GM21423 (cell line): ENCODE data around the gene FRMD3.
A peak's percentile ranks its signal among the peaks of the same experiment; 100 is the strongest.
"Not testable (repeated sequence)": the region's sequence is repeated elsewhere in the genome, so short reads cannot be mapped to it uniquely, and the experiment has no call there.

Experiments used
- ATAC-seq: cut with Tn5 transposase; IDR thresholded peaks from one replicate; pipeline ENCODE4 v1.9.1; 2021; ENCODE audit warnings: mild to moderate bottlenecking, moderate library complexity; ENCODE audit not compliant: unreplicated experiment

The FRMD3 gene

DNA sequence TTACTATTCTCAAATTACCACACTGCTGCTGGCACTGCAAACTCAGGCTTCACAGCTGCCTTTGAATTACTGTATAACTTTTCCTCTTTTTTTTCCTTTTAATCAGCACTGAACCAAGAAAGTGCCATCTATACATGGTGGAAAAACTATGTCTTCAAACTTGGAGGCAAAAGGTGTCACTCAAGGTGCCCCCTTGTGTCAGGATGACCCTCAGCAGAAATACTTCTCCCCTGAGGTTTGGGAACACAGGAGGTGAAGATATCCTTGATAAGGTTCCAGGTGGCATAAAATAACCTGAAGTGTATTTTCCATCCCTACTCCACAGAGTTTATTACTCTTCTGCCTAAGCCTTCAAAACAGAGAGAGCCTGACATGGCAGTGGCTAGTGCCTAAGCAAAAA lies 14.5 kb downstream of the FRMD3 start:
- no peak for ATAC-seq

GRCh38 chr9:83521411-83521810 lies 16.8 kb downstream of the FRMD3 start:
- no peak for ATAC-seq

DNA sequence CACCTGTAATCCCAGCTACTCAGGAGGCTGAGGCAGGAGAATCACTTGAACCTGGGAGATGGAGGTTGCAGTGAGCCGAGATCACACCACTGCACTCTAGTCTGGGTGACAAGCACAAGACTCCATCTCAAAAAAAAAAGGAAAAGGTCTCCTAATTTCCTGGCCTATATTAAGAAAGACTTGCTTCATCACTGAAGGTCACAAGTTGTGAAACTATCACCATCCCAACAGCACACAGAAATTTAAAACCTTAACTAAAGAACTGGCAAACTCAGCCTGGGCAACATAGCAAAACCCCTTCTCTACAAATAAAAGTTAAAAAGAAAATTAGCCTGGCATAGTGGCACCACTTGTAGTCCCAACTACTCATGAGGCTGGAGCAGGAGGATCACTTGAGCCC lies 17.2 kb downstream of the FRMD3 start:
- no peak for ATAC-seq

GRCh38 chr9:83520292-83520691 lies 17.9 kb downstream of the FRMD3 start:
- no peak for ATAC-seq

- ATAC-seq, result not testable (repeated sequence)
Observed at GRCh38 chr9:83517980-83518379, 20.2 kb downstream of the FRMD3 start.

DNA sequence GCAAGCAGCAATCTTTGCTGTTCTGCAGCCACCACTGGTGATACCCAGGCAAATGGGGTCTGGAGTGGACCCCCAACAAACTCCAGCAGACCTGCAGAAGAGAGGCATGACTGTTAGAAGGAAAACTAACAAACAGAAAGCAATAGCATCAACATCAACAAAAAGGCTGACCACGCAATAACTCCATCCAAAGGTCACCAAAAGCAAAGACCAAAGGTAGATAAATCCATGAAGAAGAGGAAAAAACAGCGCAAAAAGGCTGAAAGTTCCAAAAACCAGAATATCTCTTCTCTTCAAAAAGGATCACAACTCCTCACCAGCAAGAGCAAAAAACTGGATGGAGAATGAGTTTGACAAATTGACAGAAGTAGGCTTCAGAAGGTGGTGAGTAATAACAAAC lies 23.4 kb downstream of the FRMD3 start:
- no peak for ATAC-seq

DNA sequence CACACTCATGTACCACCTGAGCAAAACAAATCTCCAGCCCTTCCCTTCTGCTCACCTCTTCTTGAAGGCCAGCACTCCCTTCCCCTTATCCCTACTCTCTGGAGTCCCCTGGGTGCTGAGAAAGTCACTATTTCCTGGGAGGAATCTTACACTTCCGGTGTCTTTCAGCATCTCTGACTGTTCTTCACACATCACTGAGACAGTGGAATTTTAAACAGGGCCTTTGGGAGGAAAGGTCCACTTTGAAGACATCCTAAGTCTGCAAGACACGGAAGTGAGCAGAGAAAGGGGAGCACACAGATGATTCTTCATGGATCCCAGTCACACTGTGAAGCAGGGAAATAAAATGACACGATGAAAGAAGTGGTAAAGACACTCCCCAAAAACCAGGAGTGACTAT lies 25.6 kb downstream of the FRMD3 start:
- no peak for ATAC-seq

DNA sequence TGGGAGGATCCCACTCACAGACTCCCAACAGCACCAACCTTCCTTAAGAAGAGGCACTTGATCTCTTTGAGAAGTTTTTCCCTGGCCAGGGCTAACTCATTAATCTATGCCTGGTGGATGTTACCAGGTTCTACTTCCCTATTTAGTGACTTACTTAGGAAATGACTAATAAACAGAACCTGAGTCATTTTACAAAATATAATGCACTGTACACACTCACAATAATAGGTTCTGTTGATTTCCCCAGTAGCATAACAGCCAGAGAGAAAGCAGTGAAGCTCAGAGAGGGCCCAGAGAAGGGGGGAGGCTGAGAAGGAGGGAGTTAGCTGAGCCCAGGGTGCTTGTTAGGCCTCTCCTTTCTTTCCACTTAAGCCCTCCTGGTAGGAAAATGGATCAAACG lies 27.1 kb downstream of the FRMD3 start:
- peak; percentile 95 for ATAC-seq

GRCh38 chr9:83509402-83509801 lies 28.8 kb downstream of the FRMD3 start:
- ATAC-seq, result no peak

- no peak for ATAC-seq
Observed at GRCh38 chr9:83508067-83508466, 30.1 kb downstream of the FRMD3 start.

DNA sequence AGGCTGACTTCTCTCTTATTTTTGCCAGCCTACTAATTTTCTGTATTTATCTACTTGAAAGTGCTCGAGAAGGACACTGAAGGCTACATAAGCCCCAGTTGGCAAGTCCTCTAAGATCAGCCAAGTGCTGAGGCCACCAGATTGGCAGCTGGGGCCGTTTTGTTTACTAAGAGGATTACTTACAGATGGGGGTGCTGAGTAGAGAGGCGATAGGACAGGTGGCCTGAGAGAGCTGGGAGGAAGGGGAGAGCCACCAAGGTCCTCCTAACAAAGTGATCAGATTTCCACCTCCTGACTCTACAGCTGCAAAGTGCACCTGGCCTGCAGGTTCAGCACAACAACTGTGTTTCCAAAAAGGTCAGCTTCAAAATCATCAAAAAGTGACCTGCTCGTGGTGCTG lies 32.9 kb downstream of the FRMD3 start:
- ATAC-seq, result no peak

DNA sequence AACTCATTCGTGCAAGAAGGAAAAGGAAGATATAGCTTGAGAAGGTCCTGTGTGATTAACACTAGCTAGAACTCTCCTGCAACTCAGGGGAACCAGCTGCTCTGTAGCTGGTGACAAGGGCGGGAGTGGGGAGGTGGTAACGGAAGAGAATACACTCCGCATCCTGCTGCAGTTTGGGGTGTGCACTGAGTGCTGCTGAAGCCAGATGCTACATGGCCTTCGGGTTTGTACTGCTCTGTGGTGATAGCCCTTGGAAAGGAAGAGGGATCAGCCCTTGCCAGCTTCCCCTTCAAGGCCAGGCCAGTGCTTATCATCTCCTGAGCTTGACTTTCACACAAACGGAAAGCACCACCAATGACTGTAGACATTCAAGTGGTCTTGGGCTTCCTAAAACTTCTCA lies 34.3 kb downstream of the FRMD3 start:
- no peak for ATAC-seq

- ATAC-seq, result no peak
Observed at GRCh38 chr9:83501565-83501964, 36.6 kb downstream of the FRMD3 start.

DNA sequence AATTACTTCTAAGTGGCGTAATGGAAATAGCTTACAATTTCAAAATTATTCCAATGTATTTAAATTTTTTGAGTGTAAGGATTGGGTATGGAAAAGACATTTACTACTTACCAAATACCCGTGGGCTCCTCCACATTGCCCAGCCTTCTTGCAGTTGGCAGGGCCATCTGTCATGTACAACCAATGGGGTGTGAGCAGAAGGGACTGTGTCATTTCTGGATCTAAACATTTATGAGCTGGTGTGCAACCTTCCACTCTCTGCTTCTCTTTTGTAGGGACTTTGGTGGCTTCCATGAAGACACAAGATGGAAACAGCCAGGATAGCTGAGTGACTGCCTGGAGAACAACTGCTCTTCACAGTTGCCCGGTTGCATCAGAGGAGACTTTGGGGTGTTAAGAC lies 40.8 kb downstream of the FRMD3 start:
- no peak for ATAC-seq

- ATAC-seq, result no peak
Observed at GRCh38 chr9:83491995-83492394, 46.2 kb downstream of the FRMD3 start.

- no peak for ATAC-seq
Observed at GRCh38 chr9:83491413-83491812, 46.8 kb downstream of the FRMD3 start.

DNA sequence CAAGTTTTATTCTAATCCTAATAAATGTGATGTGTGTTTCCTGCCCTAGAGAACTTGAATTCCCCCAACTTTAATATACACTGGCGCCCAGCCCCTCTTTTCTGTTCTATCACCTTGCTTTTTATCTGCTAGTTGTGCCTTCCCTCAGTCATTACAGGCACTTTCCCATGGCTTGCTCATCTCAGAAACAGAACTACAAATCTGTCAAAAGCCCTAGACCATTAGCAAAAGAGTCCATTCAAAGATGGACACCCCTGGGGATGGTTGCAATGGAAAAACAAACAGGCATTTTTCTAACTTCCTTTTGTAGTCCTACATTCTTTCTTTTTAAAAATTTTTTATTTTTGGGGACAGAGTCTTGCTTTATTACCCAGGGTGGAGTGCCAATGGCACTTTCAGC lies 48.2 kb downstream of the FRMD3 start:
- ATAC-seq, result no peak

- ATAC-seq, result no peak
Observed at GRCh38 chr9:83484990-83485389, 53.2 kb downstream of the FRMD3 start.

- ATAC-seq, result no peak
Observed at GRCh38 chr9:83483223-83483622, 55.0 kb downstream of the FRMD3 start.

DNA sequence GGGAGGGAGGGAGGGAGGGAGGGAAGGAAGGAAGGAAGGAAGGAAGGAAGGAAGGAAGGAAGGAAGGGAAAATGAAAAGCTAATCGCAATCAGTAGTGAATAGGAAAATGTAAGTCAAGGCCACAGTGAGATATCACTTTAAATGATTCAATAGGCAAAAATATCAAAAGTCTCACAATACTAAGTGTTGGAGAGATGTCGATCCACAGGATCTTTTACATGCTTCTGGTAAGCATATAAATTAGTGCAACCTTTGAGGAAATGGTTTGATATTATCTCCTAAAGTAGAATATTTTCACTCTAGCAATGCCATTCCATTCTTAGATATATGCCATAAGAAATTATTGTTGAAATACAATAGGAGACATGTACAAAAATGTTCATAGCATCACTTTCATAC lies 58.4 kb downstream of the FRMD3 start:
- ATAC-seq, result no peak

- ATAC-seq, result no peak
Observed at GRCh38 chr9:83477571-83477970, 60.6 kb downstream of the FRMD3 start.

DNA sequence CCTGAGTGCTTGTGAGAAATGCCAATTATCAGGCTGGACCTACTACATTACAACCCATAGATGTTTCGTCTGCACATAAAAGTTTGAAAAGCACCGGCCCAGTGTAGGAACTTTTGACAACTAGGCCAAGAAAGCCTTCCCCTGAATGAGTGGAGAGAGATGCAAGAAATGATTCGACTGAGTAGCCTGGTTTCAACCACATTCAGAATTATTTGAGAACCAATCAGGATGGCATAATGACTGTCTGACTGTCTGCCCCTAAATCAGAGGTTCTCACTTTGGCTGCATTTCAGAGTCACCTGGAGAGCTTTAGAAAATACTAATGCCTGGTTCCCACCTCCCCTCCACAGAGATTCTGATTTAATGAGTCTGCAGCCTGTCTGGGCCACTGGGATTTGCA lies 61.1 kb downstream of the FRMD3 start:
- no peak for ATAC-seq

DNA sequence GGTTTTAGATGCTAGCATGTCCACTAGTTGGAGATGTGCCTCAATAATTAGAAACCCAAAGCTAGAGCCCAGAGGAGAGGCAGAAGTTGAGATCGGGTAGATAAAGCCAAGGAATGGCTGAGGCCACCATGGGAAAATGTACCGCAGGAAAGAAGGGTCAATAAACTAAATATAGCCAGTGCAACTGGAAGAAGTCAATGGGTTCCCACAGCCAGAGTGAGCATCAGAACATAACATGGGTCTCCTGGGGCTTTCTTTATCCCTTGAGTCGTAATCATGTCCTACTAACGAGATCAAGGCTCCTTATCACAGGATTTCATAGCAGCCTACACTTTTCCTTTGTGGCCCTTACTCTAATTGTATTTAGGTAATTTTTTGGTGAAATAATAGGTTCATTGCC lies 61.7 kb downstream of the FRMD3 start:
- ATAC-seq, result no peak

DNA sequence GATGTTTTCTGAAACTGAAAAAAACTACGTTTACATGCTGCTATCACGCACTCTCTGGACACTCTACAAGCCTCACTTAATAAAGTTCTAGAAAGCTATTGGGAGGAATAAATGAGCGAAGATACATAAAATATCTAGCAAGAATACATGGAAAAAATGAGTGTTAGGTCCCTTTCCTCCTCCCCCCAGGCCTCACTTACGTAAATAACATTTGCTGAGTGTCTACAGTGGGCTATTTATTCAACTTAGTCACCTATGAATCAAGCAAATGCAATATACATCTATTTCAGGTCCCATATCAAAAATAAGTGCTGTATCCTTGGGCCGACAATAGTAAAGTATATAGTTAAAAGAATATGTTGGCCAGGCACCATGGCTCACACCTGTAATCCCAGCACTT lies 62.5 kb downstream of the FRMD3 start:
- ATAC-seq, result no peak
